GM12892 (cell line): ENCODE measurements around the gene ACAD9.

Experiments used
- POLR2AphosphoS5 ChIP-seq: IDR thresholded peaks from 2 replicates; pipeline ENCODE4 v1.6.1; 2011; ENCODE audit warnings: low read depth, low read length, control low read depth
- TAF1 ChIP-seq: IDR thresholded peaks from 2 replicates; pipeline ENCODE4 v1.6.1; 2011; ENCODE audit warnings: low read depth, mild to moderate bottlenecking, control low read depth, low read length, borderline replicate concordance

DNA sequence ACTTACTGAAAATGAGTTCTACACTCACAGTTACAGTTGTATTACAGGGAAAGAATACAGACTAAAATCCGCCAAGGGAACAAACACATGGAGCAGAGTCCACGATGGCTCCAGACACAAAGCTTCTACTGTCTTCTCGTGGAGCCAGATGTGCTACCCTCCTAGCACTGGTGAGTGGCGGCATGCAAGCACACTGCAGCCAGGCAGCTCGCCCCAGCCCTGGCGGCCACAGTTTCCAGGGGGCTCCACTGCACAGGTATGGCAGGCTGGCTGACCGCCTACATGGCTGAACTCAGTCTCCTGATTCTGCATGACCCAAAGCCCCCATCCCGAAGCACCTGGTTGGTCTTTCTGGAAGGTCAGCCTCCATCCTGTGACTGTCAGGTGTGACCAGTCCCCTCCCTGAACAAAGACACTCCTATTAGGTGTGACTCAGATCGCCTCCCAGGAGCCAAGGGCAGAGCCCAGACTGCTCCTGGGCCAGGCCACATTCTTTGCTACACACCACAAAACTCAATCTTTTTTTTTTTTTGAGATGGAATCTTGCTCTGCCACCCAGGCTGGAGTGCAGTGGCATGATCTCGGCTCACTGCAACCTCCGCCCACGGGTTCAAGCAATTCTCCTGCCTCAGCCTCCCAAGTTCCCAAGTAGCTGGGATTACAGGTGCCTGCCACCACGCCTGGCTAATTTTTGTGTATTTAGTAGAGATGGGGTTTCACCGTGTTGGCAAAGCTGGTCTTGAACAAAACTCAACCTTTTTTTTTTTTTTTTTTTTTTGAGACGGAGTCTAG lies 62.9 kb downstream of the ACAD9 start:
- TF ChIP-seq POLR2AphosphoS5 (no peak), TAF1 (no peak)
